ENCODE results near the gene FOXL3.

FOXL3 gene

GRCh38 chr7:251005-251404, 39.0 kb upstream of the FOXL3 start:
- Histone ChIP-seq H3K36me3 (replicated peaks) (no peaks in the 10 kb centered on the region), H3K4me1 (no peaks in the 10 kb centered on the region), H3K4me3 (no peak overlapping the region), H3K27me3 (ENCODE audit: low read depth) (no peaks in the 10 kb centered on the region), H3K9me3 (peaks cover 3% of the 10 kb centered on the region)
- no peak for DNase-seq (ENCODE audit: low spot score in 2 of 2)
- in situ Hi-C loops (cut with MboI; ENCODE audit: low sequenced_read_pairs): no loop called here

DNA sequence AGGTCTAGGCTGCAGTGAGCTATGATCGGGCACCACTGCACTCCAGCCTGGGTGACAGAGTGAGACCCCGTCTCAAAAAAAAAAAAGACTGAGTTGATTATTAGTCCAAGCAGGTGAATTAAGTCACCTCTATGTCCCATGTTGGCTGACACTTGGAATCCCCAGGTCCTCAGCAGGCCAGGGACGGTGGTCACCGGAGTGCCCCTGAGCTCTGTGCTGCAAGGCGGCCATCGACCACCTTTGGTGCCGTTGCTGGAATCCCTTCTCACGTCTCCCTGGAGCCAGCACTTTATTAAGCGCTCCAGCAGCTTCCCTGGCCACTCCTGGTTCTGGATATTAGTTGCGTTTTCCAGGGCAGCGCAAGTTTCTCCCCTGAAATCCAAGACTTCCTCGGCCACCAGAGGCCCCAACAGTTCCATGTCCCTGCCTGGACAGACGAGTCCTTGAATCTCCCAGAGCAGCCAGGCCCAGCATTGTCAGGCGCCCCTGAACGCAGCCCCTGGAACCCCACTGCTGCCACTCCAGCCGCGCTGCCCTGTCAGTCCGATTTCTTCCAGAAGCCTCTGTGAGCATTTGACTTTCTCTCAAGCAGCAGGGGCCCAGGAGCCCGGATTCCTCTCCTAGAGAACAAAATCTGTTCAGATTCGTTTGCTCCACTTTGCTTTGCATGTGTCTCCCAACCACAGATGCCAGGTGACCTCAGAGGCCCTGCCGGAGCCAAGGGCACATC, 38.4 kb upstream of the FOXL3 start:
- Histone ChIP-seq H3K36me3 (replicated peaks) (no peaks in the 10 kb centered on the region), H3K4me3 (no peak overlapping the region), H3K9me3 (peaks cover 3% of the 10 kb centered on the region), H3K27me3 (ENCODE audit: low read depth) (no peaks in the 10 kb centered on the region), H3K4me1 (no peaks in the 10 kb centered on the region)
- in situ Hi-C loops (cut with MboI; ENCODE audit: low sequenced_read_pairs): no loop called here
- DNase-seq (ENCODE audit: low spot score in 2 of 2): no peak

DNA sequence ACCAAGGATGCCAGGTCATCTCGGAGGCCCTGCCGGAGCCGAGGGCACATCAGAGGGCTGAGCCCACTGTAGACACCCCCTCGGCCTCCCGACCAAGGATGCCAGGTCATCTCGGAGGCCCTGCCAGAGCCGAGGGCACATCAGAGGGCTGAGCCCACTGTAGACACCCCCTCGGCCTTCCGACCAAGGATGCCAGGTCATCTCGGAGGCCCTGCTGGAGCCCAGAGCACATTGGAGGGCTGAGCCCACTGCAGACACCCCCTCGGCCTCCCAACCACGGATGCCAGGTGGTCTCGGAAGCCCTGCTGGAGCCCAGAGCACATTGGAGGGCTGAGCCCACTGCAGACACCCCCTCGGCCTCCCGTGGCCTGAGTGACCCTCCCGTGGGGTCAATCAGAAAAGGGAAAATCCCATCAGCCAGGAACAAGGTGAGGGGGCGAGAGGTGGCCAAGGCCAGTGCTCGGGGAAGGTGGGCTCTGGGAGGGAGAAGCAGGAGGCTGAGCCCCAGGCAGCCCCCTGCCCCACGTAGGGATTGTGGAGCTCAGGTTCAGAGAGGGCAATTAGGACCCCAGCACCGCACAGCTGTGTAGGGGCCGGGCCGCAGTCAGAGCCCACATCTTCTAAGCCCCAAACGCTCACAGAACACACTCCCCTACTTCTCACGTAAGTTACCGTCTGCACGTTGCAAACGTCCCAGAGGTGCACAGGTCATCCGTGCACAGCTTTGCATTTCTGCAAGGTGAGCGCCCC, 37.6 kb upstream of the FOXL3 start:
- Histone ChIP-seq H3K4me3 (no peak overlapping the region), H3K27me3 (ENCODE audit: low read depth) (no peaks in the 10 kb centered on the region), H3K4me1 (no peaks in the 10 kb centered on the region), H3K36me3 (replicated peaks) (no peaks in the 10 kb centered on the region), H3K9me3 (peaks cover 3% of the 10 kb centered on the region)
- in situ Hi-C loops (cut with MboI; ENCODE audit: low sequenced_read_pairs): no loop called here
- no peak for DNase-seq (ENCODE audit: low spot score in 2 of 2)

DNA sequence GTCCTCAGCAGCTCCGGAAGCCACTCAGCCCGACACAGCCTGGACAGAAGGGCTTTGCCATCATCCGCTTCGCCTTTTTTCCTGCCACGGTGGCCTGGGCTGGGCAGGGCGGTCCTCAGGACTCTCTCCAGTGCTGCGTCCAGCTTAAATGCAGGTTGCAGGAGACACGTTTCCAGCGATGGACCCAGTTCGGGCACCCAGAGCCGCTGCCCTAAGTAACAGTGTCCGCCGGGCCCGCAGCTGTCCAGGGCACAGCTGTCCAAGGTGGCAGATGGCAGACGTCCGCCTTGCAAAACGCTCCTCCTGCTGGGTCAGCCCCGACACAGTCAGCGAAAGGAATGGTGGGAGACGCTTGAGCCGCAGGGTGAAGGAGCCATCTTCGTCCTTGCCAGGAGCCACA, 37.0 kb upstream of the FOXL3 start:
- Histone ChIP-seq H3K36me3 (replicated peaks) (no peaks in the 10 kb centered on the region), H3K27me3 (ENCODE audit: low read depth) (no peaks in the 10 kb centered on the region), H3K4me1 (no peaks in the 10 kb centered on the region), H3K4me3 (no peak overlapping the region), H3K9me3 (peaks cover 3% of the 10 kb centered on the region)
- DNase-seq (ENCODE audit: low spot score in 2 of 2): no peak
- in situ Hi-C loops (cut with MboI; ENCODE audit: low sequenced_read_pairs): no loop called here

GRCh38 chr7:253581-254336, 36.2 kb upstream of the FOXL3 start:
- no peak overlapping the region for H3K4me3 ChIP-seq
- in situ Hi-C loops (cut with MboI; ENCODE audit: low sequenced_read_pairs): no loop called here
- H3K27me3 ChIP-seq (ENCODE audit: low read depth): no peaks in the 10 kb centered on the region
- peaks cover 3% of the 10 kb centered on the region for H3K9me3 ChIP-seq
- H3K36me3 ChIP-seq (replicated peaks): no peaks in the 10 kb centered on the region
- no peak for DNase-seq (ENCODE audit: low spot score in 2 of 2)
- H3K4me1 ChIP-seq: no peaks in the 10 kb centered on the region

- Histone ChIP-seq H3K4me1 (no peaks in the 10 kb centered on the region), H3K9me3 (peaks cover 3% of the 10 kb centered on the region)
Observed at GRCh38 chr7:254337-255037, 35.5 kb upstream of the FOXL3 start.

DNA sequence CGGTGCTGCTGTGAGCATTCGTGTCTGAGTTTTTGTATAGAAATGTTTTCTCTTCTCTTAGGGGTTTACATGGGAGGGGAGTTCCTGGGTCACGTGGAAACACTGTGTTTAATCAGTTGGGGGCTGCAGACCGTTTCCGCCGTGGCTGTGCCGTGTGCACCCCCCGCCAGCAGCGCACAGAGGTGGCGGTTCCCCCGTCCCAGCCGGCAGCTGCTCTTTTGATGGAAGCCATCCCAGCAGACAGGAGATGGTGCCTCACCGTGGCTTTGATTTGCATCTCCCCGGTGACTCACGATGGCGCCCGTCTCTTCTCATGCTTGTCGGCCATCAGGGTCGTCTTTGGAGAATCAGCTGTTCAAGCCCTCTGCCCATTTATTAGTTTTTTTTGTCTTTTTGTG, 34.9 kb upstream of the FOXL3 start:
- no peaks in the 10 kb centered on the region for H3K4me1 ChIP-seq
- H3K4me3 ChIP-seq: no peak overlapping the region
- no peak for DNase-seq (ENCODE audit: low spot score in 2 of 2)
- peaks cover 3% of the 10 kb centered on the region for H3K9me3 ChIP-seq
- H3K36me3 ChIP-seq (replicated peaks): no peaks in the 10 kb centered on the region; the same call in 1 of the 2 replicates
- no peaks in the 10 kb centered on the region for H3K27me3 ChIP-seq (ENCODE audit: low read depth)
- in situ Hi-C loops (cut with MboI; ENCODE audit: low sequenced_read_pairs): no loop called here

More at GRCh38 chr7:254337-255037, 35.5 kb upstream of the FOXL3 start:
- in situ Hi-C loops (cut with MboI; ENCODE audit: low sequenced_read_pairs): no loop called here
- Histone ChIP-seq H3K27me3 (ENCODE audit: low read depth) (no peaks in the 10 kb centered on the region), H3K36me3 (replicated peaks) (no peaks in the 10 kb centered on the region), H3K4me3 (no peak overlapping the region)
- no peak for DNase-seq (ENCODE audit: low spot score in 2 of 2)

DNA sequence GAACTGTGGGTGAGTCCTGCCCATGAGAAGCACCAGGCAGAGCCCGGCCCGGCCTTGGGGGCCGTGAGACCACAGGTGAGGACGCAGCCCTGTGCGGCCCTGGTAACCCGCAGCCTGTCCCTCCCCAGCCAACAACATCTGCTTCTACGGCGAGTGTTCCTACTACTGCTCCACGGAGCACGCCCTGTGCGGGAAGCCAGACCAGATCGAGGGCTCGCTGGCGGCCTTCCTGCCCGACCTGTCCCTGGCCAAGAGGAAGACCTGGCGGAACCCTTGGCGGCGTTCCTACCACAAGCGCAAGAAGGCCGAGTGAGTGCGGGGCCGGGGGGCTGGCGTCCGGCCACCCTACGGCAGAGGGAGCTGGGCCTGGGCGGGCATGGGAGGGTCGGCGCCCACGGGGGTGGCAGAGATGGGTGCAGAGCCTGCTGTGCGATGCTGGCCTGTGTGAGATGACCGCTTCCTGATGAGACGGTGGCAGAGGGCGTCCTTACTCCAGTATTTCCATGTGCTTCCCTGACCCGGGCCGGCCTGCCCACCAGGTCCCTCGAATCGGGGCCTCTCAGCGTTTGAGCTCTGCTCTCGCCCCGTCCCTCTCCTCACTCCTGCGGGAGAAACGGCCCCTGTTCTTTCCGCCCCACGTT, 34.1 kb upstream of the FOXL3 start:
- in situ Hi-C loops (cut with MboI; ENCODE audit: low sequenced_read_pairs): no loop called here
- H3K9me3 ChIP-seq: peaks cover 3% of the 10 kb centered on the region
- no peaks in the 10 kb centered on the region for H3K27me3 ChIP-seq (ENCODE audit: low read depth)

GRCh38 chr7:256461-256940, 33.5 kb upstream of the FOXL3 start:
- in situ Hi-C loops (cut with MboI; ENCODE audit: low sequenced_read_pairs): no loop called here
- Histone ChIP-seq H3K4me3 (no peak overlapping the region), H3K27me3 (ENCODE audit: low read depth) (no peaks in the 10 kb centered on the region), H3K9me3 (peaks cover 3% of the 10 kb centered on the region), H3K36me3 (replicated peaks) (no peaks in the 10 kb centered on the region; the same call in 1 of the 2 replicates), H3K4me1 (no peaks in the 10 kb centered on the region)
- DNase-seq (ENCODE audit: low spot score in 2 of 2): no peak

More for the DNA sequence above, 34.1 kb upstream of the FOXL3 start:
- no peak for DNase-seq (ENCODE audit: low spot score in 2 of 2)
- H3K4me1 ChIP-seq: no peaks in the 10 kb centered on the region
- H3K36me3 ChIP-seq (replicated peaks): no peaks in the 10 kb centered on the region; the same call in 1 of the 2 replicates
- H3K4me3 ChIP-seq: no peak overlapping the region

- Histone ChIP-seq H3K4me1 (no peaks in the 10 kb centered on the region), H3K36me3 (replicated peaks) (no peaks in the 10 kb centered on the region; the same call in 1 of the 2 replicates), H3K27me3 (ENCODE audit: low read depth) (no peaks in the 10 kb centered on the region), H3K4me3 (no peak overlapping the region), H3K9me3 (peaks cover 3% of the 10 kb centered on the region)
- in situ Hi-C loops (cut with MboI; ENCODE audit: low sequenced_read_pairs): no loop called here
- DNase-seq (ENCODE audit: low spot score in 2 of 2): no peak
Observed at GRCh38 chr7:256981-257646, 32.9 kb upstream of the FOXL3 start.

GRCh38 chr7:257647-257992, 32.4 kb upstream of the FOXL3 start:
- H3K4me3 ChIP-seq: no peak overlapping the region
- DNase-seq (ENCODE audit: low spot score in 2 of 2): no peak
- no peaks in the 10 kb centered on the region; the same call in 1 of the 2 replicates for H3K36me3 ChIP-seq (replicated peaks)
- in situ Hi-C loops (cut with MboI; ENCODE audit: low sequenced_read_pairs): no loop called here
- H3K27me3 ChIP-seq (ENCODE audit: low read depth): no peaks in the 10 kb centered on the region
- no peaks in the 10 kb centered on the region for H3K4me1 ChIP-seq
- H3K9me3 ChIP-seq: peaks cover 8% of the 10 kb centered on the region

- no peaks in the 10 kb centered on the region for H3K4me1 ChIP-seq
- H3K4me3 ChIP-seq: no peak overlapping the region
- no peaks in the 10 kb centered on the region; the same call in 1 of the 2 replicates for H3K36me3 ChIP-seq (replicated peaks)
- peaks cover 8% of the 10 kb centered on the region for H3K9me3 ChIP-seq
- H3K27me3 ChIP-seq (ENCODE audit: low read depth): no peaks in the 10 kb centered on the region
- in situ Hi-C loops (cut with MboI; ENCODE audit: low sequenced_read_pairs): no loop called here
- no peak for DNase-seq (ENCODE audit: low spot score in 2 of 2)
Observed at GRCh38 chr7:258476-259190, 31.3 kb upstream of the FOXL3 start.
